Activated T-helper 1 cell treated with anti-CD3 and anti-CD28 coated beads, Interleukin-2, amount 50 U/mL, for 16 hours (primary cell): ENCODE results near the gene GADD45B.
"Not testable (repeated sequence)": the region's sequence is repeated elsewhere in the genome, so short reads cannot be mapped to it uniquely, and the experiment has no call there.

Experiments used
- DNase-seq, 2 donors: peaks; one replicate each; pipeline ENCODE4 v3.0.0-alpha.2; 2020; ENCODE audit warnings: low read depth in 1 of 2, low spot score in 1 of 2

GADD45B gene

GRCh38 chr19:2487842-2488241 lies 11.9 kb downstream of the GADD45B start:
- no peak for DNase-seq

GRCh38 chr19:2488405-2488941 lies 12.5 kb downstream of the GADD45B start:
- no peak for DNase-seq

- DNase-seq = no peak
Observed at GRCh38 chr19:2488942-2489731, 13.2 kb downstream of the GADD45B start.

GRCh38 chr19:2490659-2491058 lies 14.7 kb downstream of the GADD45B start:
- DNase-seq = no peak

- DNase-seq = no peak
Observed at GRCh38 chr19:2491130-2491801, 15.3 kb downstream of the GADD45B start.

GRCh38 chr19:2492870-2493269 lies 16.9 kb downstream of the GADD45B start:
- DNase-seq = no peak

GRCh38 chr19:2493448-2493847 lies 17.5 kb downstream of the GADD45B start:
- not testable (repeated sequence) for DNase-seq

- no peak for DNase-seq
Observed at GRCh38 chr19:2494084-2494446, 18.1 kb downstream of the GADD45B start.

- DNase-seq = peak; percentile 28 to 45
Observed at GRCh38 chr19:2494447-2495129, 18.7 kb downstream of the GADD45B start.

- no peak for DNase-seq
Observed at GRCh38 chr19:2495130-2495641, 19.3 kb downstream of the GADD45B start.

GRCh38 chr19:2495651-2496316 lies 19.9 kb downstream of the GADD45B start:
- DNase-seq = no peak

- no peak for DNase-seq
Observed at GRCh38 chr19:2497186-2497585, 21.3 kb downstream of the GADD45B start.

- DNase-seq = no peak
Observed at GRCh38 chr19:2500156-2500555, 24.2 kb downstream of the GADD45B start.

GRCh38 chr19:2500841-2501261 lies 24.9 kb downstream of the GADD45B start:
- no peak for DNase-seq

- peak; percentile 39 to 51 for DNase-seq
Observed at GRCh38 chr19:2503521-2504109, 27.7 kb downstream of the GADD45B start.

- not testable (repeated sequence) for DNase-seq
Observed at GRCh38 chr19:2506656-2507055, 30.7 kb downstream of the GADD45B start.

- DNase-seq = no peak
Observed at GRCh38 chr19:2507109-2507508, 31.2 kb downstream of the GADD45B start.

GRCh38 chr19:2509096-2509495 lies 33.2 kb downstream of the GADD45B start:
- no peak for DNase-seq

GRCh38 chr19:2511570-2511969 lies 35.6 kb downstream of the GADD45B start:
- DNase-seq = no peak

GRCh38 chr19:2511991-2512390 lies 36.1 kb downstream of the GADD45B start:
- DNase-seq = no peak
